Measurements from ENCODE around the gene MBOAT2.

DNA sequence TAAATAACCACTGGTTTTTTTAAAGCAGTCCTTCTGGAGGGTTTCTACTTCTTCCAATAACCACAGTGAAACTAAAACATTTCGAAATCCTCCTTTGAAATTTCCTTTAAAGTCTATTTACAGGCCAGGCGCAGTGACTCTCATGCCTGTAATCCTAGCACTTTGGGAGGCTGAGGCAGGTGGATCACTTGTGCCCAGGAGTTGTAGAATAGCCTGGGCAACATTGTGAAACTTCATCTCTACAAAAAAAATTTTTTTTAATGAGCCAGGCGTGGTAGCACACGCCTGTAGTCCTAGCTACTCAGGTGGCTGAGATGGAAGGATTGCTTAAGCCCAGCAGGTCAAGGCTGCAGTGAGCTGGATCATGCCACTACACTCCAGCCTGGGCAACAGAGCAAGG lies 181.3 kb downstream of the MBOAT2 start:
- TF ChIP-seq, protein P1, sequence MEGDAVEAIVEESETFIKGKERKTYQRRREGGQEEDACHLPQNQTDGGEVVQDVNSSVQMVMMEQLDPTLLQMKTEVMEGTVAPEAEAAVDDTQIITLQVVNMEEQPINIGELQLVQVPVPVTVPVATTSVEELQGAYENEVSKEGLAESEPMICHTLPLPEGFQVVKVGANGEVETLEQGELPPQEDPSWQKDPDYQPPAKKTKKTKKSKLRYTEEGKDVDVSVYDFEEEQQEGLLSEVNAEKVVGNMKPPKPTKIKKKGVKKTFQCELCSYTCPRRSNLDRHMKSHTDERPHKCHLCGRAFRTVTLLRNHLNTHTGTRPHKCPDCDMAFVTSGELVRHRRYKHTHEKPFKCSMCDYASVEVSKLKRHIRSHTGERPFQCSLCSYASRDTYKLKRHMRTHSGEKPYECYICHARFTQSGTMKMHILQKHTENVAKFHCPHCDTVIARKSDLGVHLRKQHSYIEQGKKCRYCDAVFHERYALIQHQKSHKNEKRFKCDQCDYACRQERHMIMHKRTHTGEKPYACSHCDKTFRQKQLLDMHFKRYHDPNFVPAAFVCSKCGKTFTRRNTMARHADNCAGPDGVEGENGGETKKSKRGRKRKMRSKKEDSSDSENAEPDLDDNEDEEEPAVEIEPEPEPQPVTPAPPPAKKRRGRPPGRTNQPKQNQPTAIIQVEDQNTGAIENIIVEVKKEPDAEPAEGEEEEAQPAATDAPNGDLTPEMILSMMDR (IDR thresholded peaks at IDR 0.05) = no peak
- TF ChIP-seq POLR2A (IDR thresholded peaks at IDR 0.05) (no peak), POLR2AphosphoS5 (IDR thresholded peaks at IDR 0.05) (no peak), EP300 (IDR thresholded peaks at IDR 0.05) (no peak)
